Adrenal gland (tissue), 19 donors: Measurements from ENCODE around the gene YIPF6. TPM values are rescaled to one million over a fixed set of nuclear protein-coding genes. Genes with fewer than 3 reads are reported as not detected.

Experiments
- DNase-seq, 7 donors: peaks; one replicate each; pipeline ENCODE4 v3.0.0-alpha.2; 2019 to 2020
- H3K27ac ChIP-seq, 5 donors: fragments of 200-600 bp; sonication (generic) in 4 of 5; 1 replicate in 3 of 5; 2 replicates in 2 of 5; pipeline versions ENCODE4 v1.5.1 to v1.8.0; 2016 to 2020; ENCODE audit warnings: mild to moderate bottlenecking in 1 of 5
- H3K27me3 ChIP-seq: fragments of 200-600 bp; 2 replicates; pipeline ENCODE4 v1.8.0; 2021
- H3K36me3 ChIP-seq, 2 donors: fragments of 200-600 bp; replicated peaks in 1 of 2; 1 replicate in 1 of 2; 2 replicates in 1 of 2; pipeline versions ENCODE4 v1.5.1 to v1.8.0; 2018 to 2022
- H3K4me1 ChIP-seq, 2 donors: fragments of 200-600 bp; replicated peaks in 1 of 2; 1 replicate in 1 of 2; 2 replicates in 1 of 2; pipeline versions ENCODE4 v1.5.1 to v1.8.0; 2018 to 2021
- H3K4me3 ChIP-seq, 4 donors: fragments of 200-600 bp; sonication (generic) in 3 of 4; one replicate each; pipeline ENCODE4 v1.5.1; 2016 to 2018
- H3K9me3 ChIP-seq, 3 donors: fragments of 200-600 bp; sonication (generic) in 1 of 3; replicated peaks in 1 of 3; 1 replicate in 2 of 3; 2 replicates in 1 of 3; pipeline versions ENCODE4 v1.5.1 to v1.8.0; 2016 to 2021
- POLR2A ChIP-seq, 2 donors: fragments of 450-650 bp; IDR thresholded peaks; one replicate each; pipeline ENCODE4 v1.6.1; 2017; ENCODE audit warnings: antibody characterized with exemption in 2 of 2, mild to moderate bottlenecking in 2 of 2, moderate library complexity in 1 of 2
- WGBS, 4 donors: extraction: QIAGEN DNeasy Blood & Tissue Kit in 2 of 4; methylation state at CpG; one replicate each; pipeline versions ENCODE4 v1.1.5 to v1.1.7; 2013 to 2017; 5-methylcytosine and 5-hydroxymethylcytosine counted together
- intact Hi-C, 2 donors: fragments of 100-400 bp; cut with DNase I; formaldehyde crosslinking; loops; one replicate each; pipeline versions ENCODE4 v1.14.1 to v1.15.0; 2022 to 2023
- long read RNA-seq, 10 donors: library from polyadenylated mRNA in 3 of 10; unstranded in 2 of 10; stranded (forward) in 1 of 10; transcript quantifications; one replicate each; pipeline ENCODE4 v2.0.0 and lab custom pipeline, GENCODE V29; 2021 to 2026
- polyA plus RNA-seq, 3 donors: library from polyadenylated mRNA; stranded (reverse); fragments of 200-250 nt in 2 of 3; fragments of 350-450 nt in 1 of 3; fragmentation: Illumina TruSeq in 1 of 3; extraction: RNeasy Lipid Tissue Mini Kit (QIAGEN cat#74804) in 1 of 3; gene quantifications; one replicate each; pipeline ENCODE4 v1.2.3, GENCODE V29; 2013 to 2014
- total RNA-seq, 9 donors: library from RNA; depleted of rRNA in 4 of 9; stranded (reverse); fragments of >200 nt in 4 of 9; fragments of 120-200 nt in 1 of 9; fragmentation: NEBNext Ultra II Directional in 1 of 9; extraction: Animal tissue kit (Norgen Biotek cat#: 25700) in 1 of 9; gene quantifications; one replicate each; pipeline versions ENCODE4 v1.1.0 to v1.2.4, GENCODE V29; 2013 to 2023
- TF ChIP-seq, protein P1 (sequence below), 6 experiments: fragments of 450-650 bp in 4 of 6; fragments of 200-600 bp in 2 of 6; sonication (generic) in 1 of 6; IDR thresholded peaks; 1 replicate in 5 of 6; 2 replicates in 1 of 6; pipeline versions ENCODE4 v1.5.1 to v1.8.0; 2016 to 2021; ENCODE audit warnings: antibody characterized with exemption in 6 of 6, mild to moderate bottlenecking in 2 of 6, moderate library complexity in 1 of 6
- donor health status: healthy with polysubstance abuse.
- donor health status: Bipolar disorder and iron deficiency.
- donor health status: DM: yes; HTN: yes; CAD: no.
- donor health status: DM: no; HTN: no; CAD: no.
- donor health status: DM: no; HTN: no; CAD: no.
- donor health status: DM: yes; HTN: yes; CAD: no.

The YIPF6 gene, protein sequence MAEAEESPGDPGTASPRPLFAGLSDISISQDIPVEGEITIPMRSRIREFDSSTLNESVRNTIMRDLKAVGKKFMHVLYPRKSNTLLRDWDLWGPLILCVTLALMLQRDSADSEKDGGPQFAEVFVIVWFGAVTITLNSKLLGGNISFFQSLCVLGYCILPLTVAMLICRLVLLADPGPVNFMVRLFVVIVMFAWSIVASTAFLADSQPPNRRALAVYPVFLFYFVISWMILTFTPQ
- total RNA-seq (10 to 100 TPM; 23.4 to 60.3 (median 39.5) TPM), polyA plus RNA-seq (10 to 100 TPM in 1 of 3 donors, 1 to 10 TPM in 2; 5.9 to 30.6 (median 6.3) TPM)
- long read RNA-seq, donor 1, full-length matches to known transcripts: 17 of 17 reads
- long read RNA-seq, donor 1, partial matches to known transcripts: 0 of 17 reads
- long read RNA-seq, donor 1, other reads (novel, unspliced or antisense): 0 of 17 reads
- long read RNA-seq, donor 2, full-length matches to known transcripts: 10 of 15 reads
- long read RNA-seq, donor 2, partial matches to known transcripts: 5 of 15 reads
- long read RNA-seq, donor 2, other reads (novel, unspliced or antisense): 0 of 15 reads
- long read RNA-seq, donor 3, full-length matches to known transcripts: 15 of 15 reads
- long read RNA-seq, donor 3, partial matches to known transcripts: 0 of 15 reads
- long read RNA-seq, donor 3, other reads (novel, unspliced or antisense): 0 of 15 reads
- long read RNA-seq, donor 4, full-length matches to known transcripts: 47 of 49 reads
- long read RNA-seq, donor 4, partial matches to known transcripts: 0 of 49 reads
- long read RNA-seq, donor 4, other reads (novel, unspliced or antisense): 2 of 49 reads
- long read RNA-seq, donor 5, full-length matches to known transcripts: 30 of 31 reads
- long read RNA-seq, donor 5, partial matches to known transcripts: 0 of 31 reads
- long read RNA-seq, donor 5, other reads (novel, unspliced or antisense): 1 of 31 reads
- long read RNA-seq, donor 6, full-length matches to known transcripts: 11 of 16 reads
- long read RNA-seq, donor 6, partial matches to known transcripts: 0 of 16 reads
- long read RNA-seq, donor 6, other reads (novel, unspliced or antisense): 5 of 16 reads
- long read RNA-seq, donor 7, full-length matches to known transcripts: 5 of 5 reads
- long read RNA-seq, donor 7, partial matches to known transcripts: 0 of 5 reads
- long read RNA-seq, donor 7, other reads (novel, unspliced or antisense): 0 of 5 reads
- long read RNA-seq, donor 8, full-length matches to known transcripts: 24 of 29 reads
- long read RNA-seq, donor 8, partial matches to known transcripts: 5 of 29 reads
- long read RNA-seq, donor 8, other reads (novel, unspliced or antisense): 0 of 29 reads
- long read RNA-seq, donor 9, full-length matches to known transcripts: 10 of 10 reads
- long read RNA-seq, donor 9, partial matches to known transcripts: 0 of 10 reads
- long read RNA-seq, donor 9, other reads (novel, unspliced or antisense): 0 of 10 reads
- long read RNA-seq, donor 10, full-length matches to known transcripts: 15 of 15 reads
- long read RNA-seq, donor 10, partial matches to known transcripts: 0 of 15 reads
- long read RNA-seq, donor 10, other reads (novel, unspliced or antisense): 0 of 15 reads

DNA sequence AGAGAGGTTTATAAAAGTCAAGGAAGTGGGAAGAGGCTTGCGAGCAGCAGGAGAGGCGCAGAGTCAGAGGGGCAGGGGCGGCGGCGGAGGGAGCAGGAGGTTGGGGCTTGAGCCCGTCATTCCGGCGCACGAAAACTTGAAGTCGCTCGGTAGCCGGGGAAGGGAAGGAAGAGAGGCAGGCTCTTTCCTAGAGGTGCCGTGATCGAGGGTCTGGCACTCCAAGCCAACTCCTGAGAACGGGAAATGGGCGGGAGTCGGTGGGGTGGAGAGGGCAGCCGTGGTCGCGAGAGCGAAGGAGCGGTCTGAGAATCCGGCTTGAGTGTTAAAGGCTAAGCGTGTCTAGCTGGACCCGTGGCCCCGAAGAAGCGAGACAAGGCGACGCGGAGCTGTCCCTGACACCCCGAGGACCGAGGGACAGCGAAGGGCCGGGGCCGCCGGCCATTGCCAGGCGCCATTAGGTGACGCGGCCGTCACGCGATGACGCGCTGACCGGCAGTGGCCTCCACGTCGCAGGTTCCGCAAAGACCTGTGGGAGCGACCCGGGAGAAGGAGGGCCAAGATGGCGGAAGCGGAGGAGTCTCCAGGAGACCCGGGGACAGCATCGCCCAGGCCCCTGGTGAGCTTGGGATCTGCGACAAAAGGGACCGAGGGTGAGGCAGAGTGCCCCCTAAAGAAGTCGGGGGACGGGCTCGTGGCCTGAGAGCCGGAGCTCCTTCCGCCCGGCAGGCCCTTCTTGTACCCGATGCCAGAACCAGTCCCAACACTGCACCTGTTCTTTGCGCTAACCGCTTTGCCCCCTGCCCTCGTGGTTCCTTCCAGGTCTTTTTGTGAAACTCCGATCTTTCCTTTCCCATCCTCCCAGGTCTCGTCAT lies at the start of gene YIPF6:
Gene YIPF6, plus strand, starts transcription at position 544 of the 872 bp plus-strand sequence. Its CDS starts 16 bp downstream, at position 560.
- Histone ChIP-seq H3K4me1 (peaks cover 0 to 16% of the 10 kb centered on the region in 2 donors), H3K36me3 (no peaks in the 10 kb centered on the region), H3K9me3 (no peaks in the 10 kb centered on the region), H3K27me3 (peaks cover 5% of the 10 kb centered on the region), H3K4me3 (peak within 1 kb of the TSS; percentile 53 to 83 (median 72)), H3K27ac (peak within 1 kb of the TSS; percentile 90 to 98 (median 94))
- intact Hi-C loops: no loop called here
- 0 to 56% (median 15%) methylated on average over 10 to 68 of the region's 68 CpGs for WGBS, 4 donors
- peak; percentile 77 to 86 (median 80) for DNase-seq
- TF ChIP-seq POLR2A (IDR thresholded peaks at IDR 0.05): peak; percentile 73 to 79
- TF ChIP-seq, protein P1, sequence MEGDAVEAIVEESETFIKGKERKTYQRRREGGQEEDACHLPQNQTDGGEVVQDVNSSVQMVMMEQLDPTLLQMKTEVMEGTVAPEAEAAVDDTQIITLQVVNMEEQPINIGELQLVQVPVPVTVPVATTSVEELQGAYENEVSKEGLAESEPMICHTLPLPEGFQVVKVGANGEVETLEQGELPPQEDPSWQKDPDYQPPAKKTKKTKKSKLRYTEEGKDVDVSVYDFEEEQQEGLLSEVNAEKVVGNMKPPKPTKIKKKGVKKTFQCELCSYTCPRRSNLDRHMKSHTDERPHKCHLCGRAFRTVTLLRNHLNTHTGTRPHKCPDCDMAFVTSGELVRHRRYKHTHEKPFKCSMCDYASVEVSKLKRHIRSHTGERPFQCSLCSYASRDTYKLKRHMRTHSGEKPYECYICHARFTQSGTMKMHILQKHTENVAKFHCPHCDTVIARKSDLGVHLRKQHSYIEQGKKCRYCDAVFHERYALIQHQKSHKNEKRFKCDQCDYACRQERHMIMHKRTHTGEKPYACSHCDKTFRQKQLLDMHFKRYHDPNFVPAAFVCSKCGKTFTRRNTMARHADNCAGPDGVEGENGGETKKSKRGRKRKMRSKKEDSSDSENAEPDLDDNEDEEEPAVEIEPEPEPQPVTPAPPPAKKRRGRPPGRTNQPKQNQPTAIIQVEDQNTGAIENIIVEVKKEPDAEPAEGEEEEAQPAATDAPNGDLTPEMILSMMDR (IDR thresholded peaks at IDR 0.05): no peak

DNA sequence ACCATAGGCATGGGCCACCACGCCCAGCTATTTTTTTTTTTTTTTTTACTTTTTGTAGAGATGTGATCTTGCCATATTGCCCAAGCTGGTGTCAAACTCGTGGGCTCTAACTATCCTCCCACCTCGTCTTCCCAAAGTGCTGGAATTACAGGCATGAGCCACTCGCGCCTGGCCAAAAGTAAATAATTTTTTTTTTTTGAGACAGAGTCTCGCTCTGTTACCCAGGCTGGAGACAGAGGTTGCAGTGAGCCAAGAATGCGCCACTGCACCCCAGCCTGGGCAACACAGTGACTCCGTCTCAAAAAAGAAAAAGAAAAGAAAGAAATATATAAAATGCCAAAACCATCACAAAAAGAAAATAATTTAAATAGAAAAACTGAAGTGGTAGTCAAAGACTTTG lies 47.1 kb upstream of the YIPF6 start:
- TF ChIP-seq, protein P1 (IDR thresholded peaks at IDR 0.05): no peak
- no peak for TF ChIP-seq POLR2A (IDR thresholded peaks at IDR 0.05)
- no peak for DNase-seq
- peaks cover 23% of the 10 kb centered on the region for H3K27me3 ChIP-seq
- H3K9me3 ChIP-seq: no peaks in the 10 kb centered on the region
- no peaks in the 10 kb centered on the region for H3K4me1 ChIP-seq
- H3K36me3 ChIP-seq: no peaks in the 10 kb centered on the region
- no peak overlapping the region for H3K27ac ChIP-seq
- intact Hi-C loops: no loop called here
- WGBS, 4 donors: 71 to 77% (median 74%) methylated on average over 8 of the region's 8 CpGs
- H3K4me3 ChIP-seq: no peak overlapping the region

DNA sequence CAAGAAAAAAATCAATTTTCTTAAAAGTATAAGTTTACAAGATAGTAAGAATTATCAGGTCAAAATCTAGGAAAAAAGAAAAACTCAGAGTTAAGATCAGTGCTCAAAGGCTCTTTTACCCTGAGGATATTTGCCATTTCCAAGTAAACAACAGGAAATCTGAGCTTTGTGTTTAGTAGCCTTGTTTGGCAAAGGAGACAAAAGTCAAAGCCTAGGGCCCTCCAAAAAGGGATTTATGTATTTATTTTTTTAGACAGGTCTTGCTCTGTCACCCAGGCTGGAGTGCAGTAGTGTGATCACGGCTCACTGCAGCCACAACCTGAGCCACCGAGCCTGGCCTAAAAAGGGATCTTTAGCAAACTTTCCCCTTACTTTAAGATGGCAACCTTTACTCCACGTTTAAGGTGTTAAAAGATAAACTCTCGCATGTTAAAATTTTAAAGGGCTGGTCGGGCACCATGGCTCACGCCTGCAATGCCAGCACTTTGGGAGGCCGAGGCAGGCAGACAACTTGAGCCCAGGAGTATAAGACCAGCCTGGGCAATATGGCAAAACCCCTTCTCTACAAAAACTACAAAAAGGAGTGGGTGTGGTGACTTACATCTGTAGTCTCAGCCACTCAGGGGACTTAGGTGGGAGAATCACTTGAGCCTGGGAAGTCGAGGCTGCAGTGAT lies 44.2 kb upstream of the YIPF6 start:
- 72 to 81% (median 78%) methylated on average over 8 of the region's 8 CpGs for WGBS, 4 donors
- peaks cover 8% of the 10 kb centered on the region for H3K27me3 ChIP-seq
- H3K4me1 ChIP-seq: no peaks in the 10 kb centered on the region
- intact Hi-C loops: no loop called here
- no peak for DNase-seq
- H3K9me3 ChIP-seq: no peaks in the 10 kb centered on the region
- H3K36me3 ChIP-seq: no peaks in the 10 kb centered on the region
- no peak for TF ChIP-seq POLR2A (IDR thresholded peaks at IDR 0.05)
- TF ChIP-seq, protein P1 (IDR thresholded peaks at IDR 0.05): no peak
- no peak overlapping the region for H3K27ac ChIP-seq
- H3K4me3 ChIP-seq: no peak overlapping the region
